ENCODE data around the gene MICU1.

- TF ChIP-seq, protein P1, sequence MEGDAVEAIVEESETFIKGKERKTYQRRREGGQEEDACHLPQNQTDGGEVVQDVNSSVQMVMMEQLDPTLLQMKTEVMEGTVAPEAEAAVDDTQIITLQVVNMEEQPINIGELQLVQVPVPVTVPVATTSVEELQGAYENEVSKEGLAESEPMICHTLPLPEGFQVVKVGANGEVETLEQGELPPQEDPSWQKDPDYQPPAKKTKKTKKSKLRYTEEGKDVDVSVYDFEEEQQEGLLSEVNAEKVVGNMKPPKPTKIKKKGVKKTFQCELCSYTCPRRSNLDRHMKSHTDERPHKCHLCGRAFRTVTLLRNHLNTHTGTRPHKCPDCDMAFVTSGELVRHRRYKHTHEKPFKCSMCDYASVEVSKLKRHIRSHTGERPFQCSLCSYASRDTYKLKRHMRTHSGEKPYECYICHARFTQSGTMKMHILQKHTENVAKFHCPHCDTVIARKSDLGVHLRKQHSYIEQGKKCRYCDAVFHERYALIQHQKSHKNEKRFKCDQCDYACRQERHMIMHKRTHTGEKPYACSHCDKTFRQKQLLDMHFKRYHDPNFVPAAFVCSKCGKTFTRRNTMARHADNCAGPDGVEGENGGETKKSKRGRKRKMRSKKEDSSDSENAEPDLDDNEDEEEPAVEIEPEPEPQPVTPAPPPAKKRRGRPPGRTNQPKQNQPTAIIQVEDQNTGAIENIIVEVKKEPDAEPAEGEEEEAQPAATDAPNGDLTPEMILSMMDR (conservative IDR thresholded peaks at IDR 0.05; ENCODE audit: low read length) = no peak
- no peak for TF ChIP-seq EZH2phosphoT487 (IDR thresholded peaks at IDR 0.05; ENCODE audit: borderline replicate concordance, low read depth, low read length)
These were observed 16.4 kb upstream of the MICU1 start for GRCh38 chr10:72642318-72642717.

All from OCI-LY7 (cell line).